Neural progenitor cell (in vitro differentiated cells): ENCODE measurements around the gene EYS.

Experiments
- CTCF ChIP-seq: fragments of 200-600 bp; sonication (generic); IDR thresholded peaks from 2 replicates; pipeline ENCODE4 v1.5.1; 2017; ENCODE audit warnings: antibody characterized with exemption, mild to moderate bottlenecking
- EZH2 ChIP-seq: fragments of 200-600 bp; sonication (generic); IDR thresholded peaks from 2 replicates; pipeline ENCODE4 v1.6.1; 2017; ENCODE audit warnings: antibody characterized with exemption, mild to moderate bottlenecking, moderate library complexity
- EZH2phosphoT487 ChIP-seq: fragments of 200-600 bp; sonication (generic); IDR thresholded peaks from 2 replicates; pipeline ENCODE4 v1.6.1; 2017; ENCODE audit warnings: antibody characterized with exemption

GRCh38 chr6:63923139-63923739, 1783.8 kb downstream of the EYS start:
- TF ChIP-seq CTCF (peak; percentile 82), EZH2phosphoT487 (no peak), EZH2 (no peak)
